ENCODE results near the gene COL4A2. TPM values are rescaled to one million over a fixed set of nuclear protein-coding genes. Genes with fewer than 3 reads are reported as not detected.

COL4A2 gene
- total RNA-seq, 1 donor from 2014 or later = 120 TPM

DNA sequence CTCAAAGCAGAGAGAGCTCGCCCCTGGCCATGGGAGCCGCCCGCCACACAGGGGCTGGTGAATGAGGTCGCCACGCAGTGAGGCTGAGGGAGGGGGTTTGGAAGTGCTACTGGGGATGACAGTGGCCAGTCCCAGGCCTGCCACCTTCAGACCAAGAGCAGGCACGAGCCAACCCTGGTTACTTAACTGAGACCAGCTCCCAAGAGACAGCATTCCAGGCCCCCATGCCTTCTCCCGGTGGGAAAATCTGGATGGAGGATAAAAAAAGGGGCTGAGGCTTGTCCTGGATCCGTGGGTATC is 211.1 kb downstream of the COL4A2 start:
- no peak overlapping the region for H3K4me3 Mint-ChIP-seq (ENCODE audit: low read depth)
- DNase-seq (ENCODE audit: low spot score, unreplicated experiment) = no peak
- H3K27ac Mint-ChIP-seq = no peak overlapping the region

GRCh38 chr13:110518571-110518970 is 211.5 kb downstream of the COL4A2 start:
- Mint-ChIP-seq H3K4me3 (ENCODE audit: low read depth) (no peak overlapping the region), H3K4me1 (ENCODE audit: low read depth) (no peaks in the 10 kb centered on the region), H3K27ac (no peak overlapping the region), H3K9me3 (ENCODE audit: low read depth) (no peaks in the 10 kb centered on the region), H3K36me3 (ENCODE audit: insufficient read depth) (peaks cover 8% of the 10 kb centered on the region), H3K27me3 (peaks cover 2% of the 10 kb centered on the region)
- TF ChIP-seq, protein P1, sequence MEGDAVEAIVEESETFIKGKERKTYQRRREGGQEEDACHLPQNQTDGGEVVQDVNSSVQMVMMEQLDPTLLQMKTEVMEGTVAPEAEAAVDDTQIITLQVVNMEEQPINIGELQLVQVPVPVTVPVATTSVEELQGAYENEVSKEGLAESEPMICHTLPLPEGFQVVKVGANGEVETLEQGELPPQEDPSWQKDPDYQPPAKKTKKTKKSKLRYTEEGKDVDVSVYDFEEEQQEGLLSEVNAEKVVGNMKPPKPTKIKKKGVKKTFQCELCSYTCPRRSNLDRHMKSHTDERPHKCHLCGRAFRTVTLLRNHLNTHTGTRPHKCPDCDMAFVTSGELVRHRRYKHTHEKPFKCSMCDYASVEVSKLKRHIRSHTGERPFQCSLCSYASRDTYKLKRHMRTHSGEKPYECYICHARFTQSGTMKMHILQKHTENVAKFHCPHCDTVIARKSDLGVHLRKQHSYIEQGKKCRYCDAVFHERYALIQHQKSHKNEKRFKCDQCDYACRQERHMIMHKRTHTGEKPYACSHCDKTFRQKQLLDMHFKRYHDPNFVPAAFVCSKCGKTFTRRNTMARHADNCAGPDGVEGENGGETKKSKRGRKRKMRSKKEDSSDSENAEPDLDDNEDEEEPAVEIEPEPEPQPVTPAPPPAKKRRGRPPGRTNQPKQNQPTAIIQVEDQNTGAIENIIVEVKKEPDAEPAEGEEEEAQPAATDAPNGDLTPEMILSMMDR (IDR thresholded peaks at IDR 0.05; ENCODE audit: unreplicated experiment) = no peak
- DNase-seq (ENCODE audit: low spot score, unreplicated experiment) = no peak

More for the DNA sequence above, 211.1 kb downstream of the COL4A2 start:
- Mint-ChIP-seq H3K27me3 (peaks cover 2% of the 10 kb centered on the region), H3K9me3 (ENCODE audit: low read depth) (no peaks in the 10 kb centered on the region), H3K4me1 (ENCODE audit: low read depth) (no peaks in the 10 kb centered on the region), H3K36me3 (ENCODE audit: insufficient read depth) (peaks cover 8% of the 10 kb centered on the region)
- TF ChIP-seq, protein P1 (IDR thresholded peaks at IDR 0.05; ENCODE audit: unreplicated experiment) = no peak

- Mint-ChIP-seq H3K36me3 (ENCODE audit: insufficient read depth) (peaks cover 6% of the 10 kb centered on the region), H3K9me3 (ENCODE audit: low read depth) (no peaks in the 10 kb centered on the region), H3K27ac (no peak overlapping the region), H3K4me3 (ENCODE audit: low read depth) (no peak overlapping the region), H3K27me3 (peaks cover 2% of the 10 kb centered on the region), H3K4me1 (ENCODE audit: low read depth) (no peaks in the 10 kb centered on the region)
- TF ChIP-seq, protein P1 (IDR thresholded peaks at IDR 0.05; ENCODE audit: unreplicated experiment) = no peak
- no peak for DNase-seq (ENCODE audit: low spot score, unreplicated experiment)
Measured at GRCh38 chr13:110519046-110519445, 212.0 kb downstream of the COL4A2 start.

DNA sequence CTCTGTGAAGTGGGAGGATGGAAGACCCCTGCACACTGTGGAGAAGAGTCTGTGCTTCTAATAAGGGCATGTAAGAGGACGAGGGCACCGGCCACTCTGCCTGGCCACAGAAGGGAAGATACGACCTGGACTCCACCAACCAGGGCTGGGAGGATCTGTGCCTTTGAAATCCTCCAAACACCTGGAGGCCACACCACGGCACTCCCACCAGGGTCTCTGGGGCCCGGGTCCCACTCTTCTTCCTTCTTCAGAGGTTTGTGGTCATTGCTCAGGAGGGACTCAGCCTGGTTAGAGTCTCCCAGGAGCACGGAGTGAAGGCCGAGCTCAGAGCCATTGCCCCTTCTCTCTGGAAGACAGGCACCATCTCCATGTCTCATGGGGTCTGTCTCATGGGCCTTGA is 212.4 kb downstream of the COL4A2 start:
- H3K27ac Mint-ChIP-seq = no peak overlapping the region
- DNase-seq (ENCODE audit: low spot score, unreplicated experiment) = no peak
- peaks cover 6% of the 10 kb centered on the region for H3K36me3 Mint-ChIP-seq (ENCODE audit: insufficient read depth)
- no peaks in the 10 kb centered on the region for H3K9me3 Mint-ChIP-seq (ENCODE audit: low read depth)
- peaks cover 2% of the 10 kb centered on the region for H3K27me3 Mint-ChIP-seq
- H3K4me1 Mint-ChIP-seq (ENCODE audit: low read depth) = no peaks in the 10 kb centered on the region
- no peak overlapping the region for H3K4me3 Mint-ChIP-seq (ENCODE audit: low read depth)
- TF ChIP-seq, protein P1 (IDR thresholded peaks at IDR 0.05; ENCODE audit: unreplicated experiment) = no peak

- TF ChIP-seq, protein P1 (IDR thresholded peaks at IDR 0.05; ENCODE audit: unreplicated experiment) = no peak
- DNase-seq (ENCODE audit: low spot score, unreplicated experiment) = no peak
- Mint-ChIP-seq H3K36me3 (ENCODE audit: insufficient read depth) (no peaks in the 10 kb centered on the region), H3K27me3 (peaks cover 2% of the 10 kb centered on the region), H3K9me3 (ENCODE audit: low read depth) (no peaks in the 10 kb centered on the region), H3K4me1 (ENCODE audit: low read depth) (no peaks in the 10 kb centered on the region), H3K27ac (no peak overlapping the region), H3K4me3 (ENCODE audit: low read depth) (no peak overlapping the region)
Measured at GRCh38 chr13:110520431-110521295, 213.6 kb downstream of the COL4A2 start.
